Measurements from ENCODE around the gene CCDC170. TPM values are rescaled to one million over a fixed set of nuclear protein-coding genes. Genes with fewer than 3 reads are reported as not detected.
"Not testable (repeated sequence)": the region's sequence is repeated elsewhere in the genome, so short reads cannot be mapped to it uniquely, and the experiment has no call there.

Gene CCDC170
- total RNA-seq, 8 experiments from 2014 or later = 0.09 to 8.6 (median 0.26) TPM

- no peaks in the 10 kb centered on the region for H3K4me1 ChIP-seq (replicated peaks in 1 of 2)
Observed at GRCh38 chr6:151536188-151536479, 42.3 kb downstream of the CCDC170 start.

GRCh38 chr6:151537556-151537955, 43.7 kb downstream of the CCDC170 start:
- H3K4me1 ChIP-seq (replicated peaks in 1 of 2) = no peaks in the 10 kb centered on the region
- in situ Hi-C loops (cut with MboI; ENCODE audit: low pct_unique_long_range_greater_than_20kb in 2 of 9, low sequenced_read_pairs in 9 of 9, unreplicated experiment in 9 of 9) = no loop called here
- H3K27ac ChIP-seq = no peak overlapping the region
- no peak overlapping the region for H3K4me3 ChIP-seq
- ATAC-seq (replicated peaks in 6 of 8) = no peak

More at GRCh38 chr6:151536188-151536479, 42.3 kb downstream of the CCDC170 start:
- no peak for ATAC-seq (replicated peaks in 6 of 8)
- in situ Hi-C loops (cut with MboI; ENCODE audit: low pct_unique_long_range_greater_than_20kb in 2 of 9, low sequenced_read_pairs in 9 of 9, unreplicated experiment in 9 of 9) = no loop called here
- 20 to 100% (median 93%) methylated on average over 1 to 10 of the region's 10 CpGs; no CpG with 5 or more reads in 1 of the 10 experiments for WGBS, 10 experiments
- no peak overlapping the region for H3K4me3 ChIP-seq
- no peak overlapping the region for H3K27ac ChIP-seq

GRCh38 chr6:151539506-151540268, 45.9 kb downstream of the CCDC170 start:
- 0 to 38% (median 0%) methylated on average over 1 of the region's 1 CpG; no CpG with 5 or more reads in 4 of the 10 experiments for WGBS, 10 experiments
- Histone ChIP-seq H3K4me1 (replicated peaks in 1 of 2) (no peaks in the 10 kb centered on the region), H3K27ac (no peak overlapping the region), H3K4me3 (no peak overlapping the region)
- ATAC-seq (replicated peaks in 6 of 8) = no peak
- in situ Hi-C loops (cut with MboI; ENCODE audit: low pct_unique_long_range_greater_than_20kb in 2 of 9, low sequenced_read_pairs in 9 of 9, unreplicated experiment in 9 of 9) = no loop called here

- Histone ChIP-seq H3K27ac (no peak overlapping the region), H3K4me3 (no peak overlapping the region), H3K4me1 (replicated peaks in 1 of 2) (no peaks in the 10 kb centered on the region)
- WGBS, 10 experiments = 14 to 100% (median 62%) methylated on average over 1 of the region's 1 CpG; no CpG with 5 or more reads in 4 of the 10 experiments
- ATAC-seq (replicated peaks in 6 of 8) = no peak
- in situ Hi-C loops (cut with MboI; ENCODE audit: low pct_unique_long_range_greater_than_20kb in 2 of 9, low sequenced_read_pairs in 9 of 9, unreplicated experiment in 9 of 9) = no loop called here
Observed at GRCh38 chr6:151544453-151544852, 50.6 kb downstream of the CCDC170 start.

- H3K4me1 ChIP-seq (replicated peaks in 1 of 2); ATAC-seq (replicated peaks in 6 of 8); in situ Hi-C loops (cut with MboI; ENCODE audit: low pct_unique_long_range_greater_than_20kb in 2 of 9, low sequenced_read_pairs in 9 of 9, unreplicated experiment in 9 of 9); H3K4me3 ChIP-seq; H3K27ac ChIP-seq: not testable (repeated sequence)
- 58 to 100% (median 88%) methylated on average over 1 to 6 of the region's 6 CpGs; no CpG with 5 or more reads in 2 of the 10 experiments for WGBS, 10 experiments
Observed at GRCh38 chr6:151544884-151545283, 51.1 kb downstream of the CCDC170 start.

GRCh38 chr6:151546941-151547659, 53.3 kb downstream of the CCDC170 start:
- in situ Hi-C loops (cut with MboI; ENCODE audit: low pct_unique_long_range_greater_than_20kb in 2 of 9, low sequenced_read_pairs in 9 of 9, unreplicated experiment in 9 of 9) = no loop called here
- H3K4me1 ChIP-seq (replicated peaks in 1 of 2) = no peaks in the 10 kb centered on the region
- H3K4me3 ChIP-seq = no peak overlapping the region
- no peak for ATAC-seq (replicated peaks in 6 of 8)
- 18 to 100% (median 91%) methylated on average over 1 to 11 of the region's 13 CpGs for WGBS, 10 experiments
- H3K27ac ChIP-seq = no peak overlapping the region

GRCh38 chr6:151548201-151548600, 54.4 kb downstream of the CCDC170 start:
- no peak overlapping the region for H3K4me3 ChIP-seq
- ATAC-seq (replicated peaks in 6 of 8) = no peak
- no peak overlapping the region for H3K27ac ChIP-seq
- 17 to 92% (median 76%) methylated on average over 2 to 5 of the region's 5 CpGs for WGBS, 10 experiments
- in situ Hi-C loops (cut with MboI; ENCODE audit: low pct_unique_long_range_greater_than_20kb in 2 of 9, low sequenced_read_pairs in 9 of 9, unreplicated experiment in 9 of 9) = no loop called here
- H3K4me1 ChIP-seq (replicated peaks in 1 of 2) = no peaks in the 10 kb centered on the region

GRCh38 chr6:151549790-151550189, 56.0 kb downstream of the CCDC170 start:
- Histone ChIP-seq H3K4me3 (no peak overlapping the region), H3K4me1 (replicated peaks in 1 of 2) (no peaks in the 10 kb centered on the region), H3K27ac (no peak overlapping the region)
- no peak for ATAC-seq (replicated peaks in 6 of 8)
- in situ Hi-C loops (cut with MboI; ENCODE audit: low pct_unique_long_range_greater_than_20kb in 2 of 9, low sequenced_read_pairs in 9 of 9, unreplicated experiment in 9 of 9) = no loop called here
- WGBS, 10 experiments = 10 to 100% (median 33%) methylated on average over 1 of the region's 1 CpG; no CpG with 5 or more reads in 3 of the 10 experiments

GRCh38 chr6:151550618-151551017, 56.8 kb downstream of the CCDC170 start:
- 56 to 100% (median 94%) methylated on average over 1 to 3 of the region's 3 CpGs; no CpG with 5 or more reads in 3 of the 10 experiments for WGBS, 10 experiments
- Histone ChIP-seq H3K4me3 (no peak overlapping the region), H3K27ac (no peak overlapping the region), H3K4me1 (replicated peaks in 1 of 2) (no peaks in the 10 kb centered on the region)
- in situ Hi-C loops (cut with MboI; ENCODE audit: low pct_unique_long_range_greater_than_20kb in 2 of 9, low sequenced_read_pairs in 9 of 9, unreplicated experiment in 9 of 9) = no loop called here
- ATAC-seq (replicated peaks in 6 of 8) = no peak

GRCh38 chr6:151551223-151551857, 57.5 kb downstream of the CCDC170 start:
- H3K27ac ChIP-seq = no peak overlapping the region
- 20 to 74% (median 53%) methylated on average over 1 to 6 of the region's 6 CpGs; no CpG with 5 or more reads in 1 of the 10 experiments for WGBS, 10 experiments
- in situ Hi-C loops (cut with MboI; ENCODE audit: low pct_unique_long_range_greater_than_20kb in 2 of 9, low sequenced_read_pairs in 9 of 9, unreplicated experiment in 9 of 9) = no loop called here
- H3K4me1 ChIP-seq (replicated peaks in 1 of 2) = no peaks in the 10 kb centered on the region
- no peak overlapping the region for H3K4me3 ChIP-seq
- ATAC-seq (replicated peaks in 6 of 8) = no peak

GRCh38 chr6:151553416-151554165, 59.8 kb downstream of the CCDC170 start:
- in situ Hi-C loops (cut with MboI; ENCODE audit: low pct_unique_long_range_greater_than_20kb in 2 of 9, low sequenced_read_pairs in 9 of 9, unreplicated experiment in 9 of 9) = no loop called here

GRCh38 chr6:151561238-151561637, 67.4 kb downstream of the CCDC170 start:
- in situ Hi-C loops (cut with MboI; ENCODE audit: low pct_unique_long_range_greater_than_20kb in 2 of 9, low sequenced_read_pairs in 9 of 9, unreplicated experiment in 9 of 9) = no loop called here
- no peaks in the 10 kb centered on the region for H3K4me1 ChIP-seq (replicated peaks in 1 of 2)
- no peak for ATAC-seq (replicated peaks in 6 of 8)

More at GRCh38 chr6:151553416-151554165, 59.8 kb downstream of the CCDC170 start:
- WGBS, 10 experiments = 7 to 100% (median 77%) methylated on average over 1 to 3 of the region's 3 CpGs; no CpG with 5 or more reads in 1 of the 10 experiments
- peak in 1 of 8 experiments; percentile 52 for ATAC-seq (replicated peaks in 6 of 8)
- H3K4me1 ChIP-seq (replicated peaks in 1 of 2) = no peaks in the 10 kb centered on the region
- no peak overlapping the region for H3K4me3 ChIP-seq
- H3K27ac ChIP-seq = no peak overlapping the region

GRCh38 chr6:151564654-151565053, 70.8 kb downstream of the CCDC170 start:
- 0 to 52% methylated on average over 1 to 3 of the region's 4 CpGs; no CpG with 5 or more reads in 8 of the 10 experiments for WGBS, 10 experiments
- H3K27ac ChIP-seq = no peak overlapping the region
- ATAC-seq (replicated peaks in 6 of 8) = no peak
- no peak overlapping the region for H3K4me3 ChIP-seq
- in situ Hi-C loops (cut with MboI; ENCODE audit: low pct_unique_long_range_greater_than_20kb in 2 of 9, low sequenced_read_pairs in 9 of 9, unreplicated experiment in 9 of 9) = no loop called here
- H3K4me1 ChIP-seq (replicated peaks in 1 of 2) = no peaks in the 10 kb centered on the region

More at GRCh38 chr6:151561238-151561637, 67.4 kb downstream of the CCDC170 start:
- H3K4me3 ChIP-seq = no peak overlapping the region
- no peak overlapping the region for H3K27ac ChIP-seq

All from motor neuron (in vitro differentiated cells).